OCI-LY1 (cell line): ENCODE measurements around the gene PDCD5.

Source experiments
- H2AFZ ChIP-seq: fragments of 200-600 bp; sonication (generic), shearing (Covaris generic); 2 replicates; pipeline ENCODE4 v1.6.0; 2014; ENCODE audit warnings: antibody characterized with exemption, mild to moderate bottlenecking, low read length
- H3F3A ChIP-seq: fragments of 200-600 bp; sonication (generic), shearing (Covaris generic); 2 replicates; pipeline ENCODE4 v1.6.0; 2014; ENCODE audit warnings: mild to moderate bottlenecking, antibody characterized with exemption, low read length, moderate library complexity; ENCODE audit not compliant: insufficient read depth
- H3K27ac ChIP-seq: fragments of 200-600 bp; sonication (generic); 2 replicates; pipeline ENCODE4 v1.5.1; 2014; ENCODE audit warnings: low read length, mixed run types, mild to moderate bottlenecking, low read depth; ENCODE audit not compliant: poor library complexity, severe bottlenecking
- H3K27me3 ChIP-seq: fragments of 200-600 bp; sonication (generic); 2 replicates; pipeline ENCODE4 v1.6.0; 2014; ENCODE audit warnings: antibody characterized with exemption, mild to moderate bottlenecking, low read length, moderate library complexity; ENCODE audit not compliant: insufficient read depth
- H3K36me3 ChIP-seq: fragments of 200-600 bp; sonication (generic); 2 replicates; pipeline ENCODE4 v1.6.1; 2014; ENCODE audit warnings: mild to moderate bottlenecking, antibody characterized with exemption, low read length, moderate library complexity, mixed read lengths; ENCODE audit not compliant: insufficient read depth
- H3K4me1 ChIP-seq: fragments of 200-600 bp; sonication (generic); 2 replicates; pipeline ENCODE4 v1.5.1; 2014; ENCODE audit warnings: mild to moderate bottlenecking, low read length, moderate library complexity; ENCODE audit not compliant: insufficient read depth, severe bottlenecking
- H3K4me2 ChIP-seq: fragments of 200-600 bp; sonication (generic), shearing (Covaris generic); 2 replicates; pipeline ENCODE4 v1.6.1; 2014; ENCODE audit warnings: low read length
- H3K4me3 ChIP-seq: fragments of 200-600 bp; sonication (generic); 2 replicates; pipeline ENCODE4 v1.5.1; 2014; ENCODE audit warnings: low read length, low read depth, mild to moderate bottlenecking, mixed read lengths; ENCODE audit not compliant: poor library complexity, severe bottlenecking
- H3K79me2 ChIP-seq: fragments of 200-600 bp; shearing (Covaris generic); 2 replicates; pipeline ENCODE4 v1.6.1; 2016; ENCODE audit warnings: mixed run types, low read length, mixed read lengths; ENCODE audit not compliant: insufficient read depth
- H3K9ac ChIP-seq: fragments of 200-600 bp; sonication (generic), shearing (Covaris generic); 2 replicates; pipeline ENCODE4 v1.6.1; 2014; ENCODE audit warnings: mild to moderate bottlenecking, low read length, mixed read lengths
- H3K9me2 ChIP-seq: fragments of 200-600 bp; sonication (generic), shearing (Covaris generic); 2 replicates; pipeline ENCODE4 v1.6.1; 2014; ENCODE audit warnings: low read depth, mild to moderate bottlenecking, low read length, mixed read lengths
- H3K9me3 ChIP-seq: fragments of 200-600 bp; shearing (Covaris generic); 2 replicates; pipeline ENCODE4 v1.6.1; 2014; ENCODE audit warnings: low read length, mixed read lengths
- H4K20me1 ChIP-seq: fragments of 200-600 bp; sonication (generic), shearing (Covaris generic); 2 replicates; pipeline ENCODE4 v1.6.0; 2016; ENCODE audit warnings: mild to moderate bottlenecking, low read length; ENCODE audit not compliant: insufficient read depth
- EZH2 ChIP-seq: fragments of 200-600 bp; sonication (generic), shearing (Covaris generic); IDR thresholded peaks from 2 replicates; pipeline ENCODE4 v1.8.0; 2017; ENCODE audit warnings: borderline replicate concordance, mixed run types, mild to moderate bottlenecking, antibody characterized with exemption, low read length, moderate library complexity, mixed read lengths
- TF ChIP-seq, protein P1 (sequence below): fragments of 200-600 bp; sonication (generic), shearing (Covaris generic); IDR thresholded peaks from 2 replicates; pipeline ENCODE4 v1.5.1; 2017; ENCODE audit warnings: mild to moderate bottlenecking, antibody characterized with exemption, low read length, moderate library complexity, mixed read lengths

The PDCD5 gene

DNA sequence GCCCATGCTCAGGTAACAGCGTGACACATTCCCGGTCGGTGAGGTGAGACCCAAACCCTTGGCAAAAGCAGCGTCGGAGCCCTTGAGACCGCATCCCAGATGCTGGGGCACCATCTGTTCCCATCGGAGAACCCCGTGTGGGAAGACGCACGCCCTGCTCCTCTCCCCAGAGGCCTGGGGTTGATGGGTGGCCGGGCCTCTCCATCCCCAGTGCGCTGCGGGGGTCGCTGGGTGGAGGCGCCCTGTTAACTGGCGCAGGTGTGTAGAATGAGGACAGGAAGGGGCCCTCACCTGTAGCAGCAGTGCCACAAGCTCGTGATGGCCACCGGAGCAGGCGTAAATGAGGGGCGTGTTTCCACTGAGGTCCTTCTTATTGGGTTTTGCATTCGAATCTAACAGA is 24.6 kb downstream of the PDCD5 start:
- H3K27me3 ChIP-seq: no peaks in the 10 kb centered on the region
- H3K4me3 ChIP-seq: no peak overlapping the region
- H3K79me2 ChIP-seq: no peaks in the 10 kb centered on the region
- no peaks in the 10 kb centered on the region for H3K9me3 ChIP-seq
- no peaks in the 10 kb centered on the region for H3K9me2 ChIP-seq
- H3K4me1 ChIP-seq: no peaks in the 10 kb centered on the region
- H3K36me3 ChIP-seq: peaks cover 55% of the 10 kb centered on the region
- H3K4me2 ChIP-seq: no peak overlapping the region
- H2AFZ ChIP-seq: no peak overlapping the region
- H3F3A ChIP-seq: no peaks in the 10 kb centered on the region
- H3K9ac ChIP-seq: no peak overlapping the region
- H4K20me1 ChIP-seq: no peaks in the 10 kb centered on the region
- no peak for TF ChIP-seq EZH2
- TF ChIP-seq, protein P1, sequence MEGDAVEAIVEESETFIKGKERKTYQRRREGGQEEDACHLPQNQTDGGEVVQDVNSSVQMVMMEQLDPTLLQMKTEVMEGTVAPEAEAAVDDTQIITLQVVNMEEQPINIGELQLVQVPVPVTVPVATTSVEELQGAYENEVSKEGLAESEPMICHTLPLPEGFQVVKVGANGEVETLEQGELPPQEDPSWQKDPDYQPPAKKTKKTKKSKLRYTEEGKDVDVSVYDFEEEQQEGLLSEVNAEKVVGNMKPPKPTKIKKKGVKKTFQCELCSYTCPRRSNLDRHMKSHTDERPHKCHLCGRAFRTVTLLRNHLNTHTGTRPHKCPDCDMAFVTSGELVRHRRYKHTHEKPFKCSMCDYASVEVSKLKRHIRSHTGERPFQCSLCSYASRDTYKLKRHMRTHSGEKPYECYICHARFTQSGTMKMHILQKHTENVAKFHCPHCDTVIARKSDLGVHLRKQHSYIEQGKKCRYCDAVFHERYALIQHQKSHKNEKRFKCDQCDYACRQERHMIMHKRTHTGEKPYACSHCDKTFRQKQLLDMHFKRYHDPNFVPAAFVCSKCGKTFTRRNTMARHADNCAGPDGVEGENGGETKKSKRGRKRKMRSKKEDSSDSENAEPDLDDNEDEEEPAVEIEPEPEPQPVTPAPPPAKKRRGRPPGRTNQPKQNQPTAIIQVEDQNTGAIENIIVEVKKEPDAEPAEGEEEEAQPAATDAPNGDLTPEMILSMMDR: no peak
- H3K27ac ChIP-seq: no peak overlapping the region

DNA sequence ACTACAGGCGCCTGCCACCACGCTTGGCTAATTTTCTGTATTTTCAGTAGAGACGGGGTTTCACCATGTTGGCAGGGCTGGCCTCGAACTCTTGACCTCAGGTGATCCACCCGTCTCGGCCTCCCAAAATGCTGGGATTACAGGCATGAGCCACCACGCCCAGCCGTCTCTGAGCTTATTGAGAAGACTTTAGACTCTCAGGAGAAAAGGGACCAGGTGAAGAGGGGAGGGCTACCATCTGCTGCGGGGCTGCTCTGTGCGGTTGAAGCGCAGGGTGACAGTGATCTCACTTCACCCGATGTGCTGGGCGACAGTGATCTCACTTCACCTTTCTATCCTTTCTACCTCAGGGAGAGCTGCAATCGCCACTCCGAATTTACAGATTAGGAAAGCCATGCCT is 25.3 kb downstream of the PDCD5 start:
- no peaks in the 10 kb centered on the region for H3F3A ChIP-seq
- no peaks in the 10 kb centered on the region for H3K9me3 ChIP-seq
- H3K27me3 ChIP-seq: no peaks in the 10 kb centered on the region
- H3K4me3 ChIP-seq: no peak overlapping the region
- TF ChIP-seq EZH2: no peak
- TF ChIP-seq, protein P1: no peak
- no peak overlapping the region for H3K27ac ChIP-seq
- H3K9me2 ChIP-seq: no peaks in the 10 kb centered on the region
- no peaks in the 10 kb centered on the region for H4K20me1 ChIP-seq
- no peak overlapping the region for H3K4me2 ChIP-seq
- no peaks in the 10 kb centered on the region for H3K4me1 ChIP-seq
- no peak overlapping the region for H3K9ac ChIP-seq
- H2AFZ ChIP-seq: no peak overlapping the region
- no peaks in the 10 kb centered on the region for H3K79me2 ChIP-seq
- peaks cover 57% of the 10 kb centered on the region for H3K36me3 ChIP-seq

DNA sequence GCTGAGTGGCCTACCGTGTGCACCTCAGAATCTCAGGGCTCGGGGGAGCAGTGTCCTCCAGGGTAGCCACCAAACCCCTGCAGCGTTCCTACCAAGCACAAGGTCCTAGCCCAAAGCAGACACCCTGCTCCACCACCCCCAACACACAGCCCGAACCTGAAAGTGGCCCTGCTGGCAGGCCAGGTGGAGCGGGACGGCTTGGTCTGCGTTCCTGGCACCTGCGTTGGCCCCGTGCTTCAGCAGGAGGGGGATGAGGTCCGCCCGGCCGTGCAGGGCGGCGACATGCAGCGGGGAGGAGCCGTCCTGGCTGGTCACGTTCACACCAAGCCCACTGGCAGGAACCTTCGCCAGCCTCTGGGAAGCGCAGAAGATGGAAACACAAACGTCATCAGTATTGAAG is 26.5 kb downstream of the PDCD5 start:
- Histone ChIP-seq H3K27ac (no peak overlapping the region), H3K79me2 (no peaks in the 10 kb centered on the region), H3K27me3 (no peaks in the 10 kb centered on the region), H3K4me2 (no peak overlapping the region), H3K4me3 (no peak overlapping the region), H3K4me1 (no peaks in the 10 kb centered on the region), H3K9ac (no peak overlapping the region), H3K9me3 (no peaks in the 10 kb centered on the region), H4K20me1 (no peaks in the 10 kb centered on the region), H3F3A (no peaks in the 10 kb centered on the region), H2AFZ (no peak overlapping the region), H3K9me2 (no peaks in the 10 kb centered on the region), H3K36me3 (peaks cover 53% of the 10 kb centered on the region)
- no peak for TF ChIP-seq EZH2
- TF ChIP-seq, protein P1: no peak
